Aorta (tissue), 5 donors: Measurements from ENCODE around the gene ZDHHC14. TPM values are rescaled to one million over a fixed set of nuclear protein-coding genes. Genes with fewer than 3 reads are reported as not detected.

Source experiments
- ATAC-seq: fragments of 200-7000 bp; cut with Tn5 transposase; one replicate; pipeline ENCODE4 v1.9.1; 2022; ENCODE audit warnings: moderate library complexity; ENCODE audit not compliant: low FRiP score
- DNase-seq, 2 donors: peaks; one replicate each; pipeline ENCODE4 v3.0.0-alpha.2; 2020
- H3K27ac ChIP-seq, 2 donors: one replicate each; pipeline ENCODE4 v1.5.1; 2013; ENCODE audit warnings: low read length in 2 of 2, mild to moderate bottlenecking in 2 of 2, moderate library complexity in 2 of 2, control low read depth in 1 of 2, inconsistent platforms in 1 of 2, low read depth in 1 of 2
- H3K27me3 ChIP-seq, 2 donors: one replicate each; pipeline ENCODE4 v1.6.1; 2013; ENCODE audit warnings: control low read depth in 1 of 2, low read length in 1 of 2, mild to moderate bottlenecking in 1 of 2, moderate library complexity in 1 of 2; ENCODE audit not compliant: insufficient read depth in 2 of 2, control insufficient read depth in 1 of 2
- H3K36me3 ChIP-seq, 2 donors: one replicate each; pipeline ENCODE4 v1.6.1; 2013; ENCODE audit warnings: control low read depth in 1 of 2, low read length in 1 of 2, mild to moderate bottlenecking in 1 of 2; ENCODE audit not compliant: insufficient read depth in 2 of 2, control insufficient read depth in 1 of 2
- H3K4me1 ChIP-seq, 2 donors: one replicate each; pipeline ENCODE4 v1.6.1; 2013; ENCODE audit warnings: low read length in 2 of 2, control low read depth in 1 of 2, mild to moderate bottlenecking in 1 of 2, moderate library complexity in 1 of 2; ENCODE audit not compliant: insufficient read depth in 2 of 2, control insufficient read depth in 1 of 2
- H3K4me3 ChIP-seq, 2 donors: one replicate each; pipeline ENCODE4 v1.5.1; 2013; ENCODE audit warnings: low read length in 2 of 2, control low read depth in 1 of 2, mild to moderate bottlenecking in 1 of 2
- H3K9me3 ChIP-seq: one replicate; pipeline ENCODE4 v1.6.1; 2013; ENCODE audit warnings: mild to moderate bottlenecking, low read length; ENCODE audit not compliant: control insufficient read depth
- WGBS, 2 donors: extraction: QIAGEN DNeasy Blood & Tissue Kit; methylation state at CpG; one replicate each; pipeline ENCODE4 v1.1.7; 2013; 5-methylcytosine and 5-hydroxymethylcytosine counted together
- intact Hi-C, 2 donors: fragments of 100-400 bp; cut with DNase I; formaldehyde crosslinking; loops; one replicate each; pipeline versions ENCODE4 v1.14.2 to v1.15.0; 2022
- polyA plus RNA-seq, 2 donors: library from polyadenylated mRNA; stranded (reverse); fragments of 200-250 nt; gene quantifications; one replicate each; pipeline ENCODE4 v1.2.3, GENCODE V29; 2013
- total RNA-seq, 2 donors: library from RNA; stranded (reverse); fragmentation: NEBNext Ultra II Directional; extraction: Animal tissue kit (Norgen Biotek cat#: 25700); gene quantifications; one replicate each; pipeline ENCODE4 v1.2.1, GENCODE V29; 2021
- donor health status: healthy with polysubstance abuse.
- donor health status: Bipolar disorder and iron deficiency.
- donor health status: DM: no; HTN: no; CAD: no.
- donor health status: DM: no; HTN: no; CAD: no.
- donor health status: DM: yes; HTN: yes; CAD: no.

The ZDHHC14 gene
- total and polyA plus RNA-seq, 4 donors = 2.8 to 17.8 (median 14.4) TPM

DNA sequence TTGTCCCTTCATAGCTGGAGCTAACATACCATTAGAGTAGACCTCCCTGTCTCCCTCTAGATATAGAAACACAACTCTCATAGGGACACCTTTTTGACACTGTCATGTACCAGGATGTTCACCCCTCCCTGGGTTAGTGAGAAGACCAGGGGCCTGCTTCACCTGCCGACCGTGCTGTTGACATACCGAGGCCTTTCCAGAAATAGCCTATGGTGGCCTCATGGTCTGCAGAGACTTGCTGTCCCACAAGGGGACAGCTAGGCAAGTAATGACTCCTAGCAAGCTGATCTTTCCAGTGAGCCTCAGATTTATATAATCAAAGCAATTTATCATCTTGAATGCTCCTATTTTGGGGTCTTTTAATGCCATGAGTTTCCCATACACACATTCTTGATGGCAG, 15.0 kb downstream of the ZDHHC14 start:
- Histone ChIP-seq H3K9me3 (no peaks in the 10 kb centered on the region), H3K27ac (no peak overlapping the region), H3K27me3 (no peaks in the 10 kb centered on the region), H3K4me3 (no peak overlapping the region), H3K4me1 (peaks cover 0 to 2% of the 10 kb centered on the region in 2 donors), H3K36me3 (no peaks in the 10 kb centered on the region)
- ATAC-seq = no peak
- intact Hi-C loops = no loop called here
- 45 to 51% methylated on average over 3 of the region's 3 CpGs for WGBS, 2 donors
- DNase-seq = no peak

DNA sequence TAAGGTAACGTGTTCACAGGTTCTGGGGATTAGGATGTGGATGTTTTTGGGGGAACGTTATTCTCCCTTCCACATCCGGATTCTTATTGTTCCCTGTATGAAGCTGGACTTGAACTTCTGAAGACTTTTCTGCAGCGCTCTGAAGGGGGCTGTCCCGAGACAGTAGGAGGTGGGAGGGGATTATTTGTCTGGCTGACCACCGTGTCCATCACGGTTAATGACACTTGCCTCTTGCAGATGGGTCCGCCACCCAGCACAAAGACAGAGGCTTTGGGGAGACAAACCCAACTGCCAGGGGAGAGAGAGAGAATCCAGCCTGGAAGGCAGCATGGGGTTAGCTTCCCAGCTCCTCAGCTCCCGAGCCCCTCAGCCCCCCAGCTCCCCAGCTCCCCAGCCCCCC, 16.7 kb downstream of the ZDHHC14 start:
- Histone ChIP-seq H3K27ac (no peak overlapping the region), H3K4me1 (peaks cover 0 to 2% of the 10 kb centered on the region in 2 donors), H3K27me3 (no peaks in the 10 kb centered on the region), H3K36me3 (no peaks in the 10 kb centered on the region), H3K9me3 (no peaks in the 10 kb centered on the region), H3K4me3 (no peak overlapping the region)
- intact Hi-C loops = no loop called here
- no peak for DNase-seq
- WGBS, 2 donors = 93% methylated on average over 9 of the region's 9 CpGs
- ATAC-seq = no peak

DNA sequence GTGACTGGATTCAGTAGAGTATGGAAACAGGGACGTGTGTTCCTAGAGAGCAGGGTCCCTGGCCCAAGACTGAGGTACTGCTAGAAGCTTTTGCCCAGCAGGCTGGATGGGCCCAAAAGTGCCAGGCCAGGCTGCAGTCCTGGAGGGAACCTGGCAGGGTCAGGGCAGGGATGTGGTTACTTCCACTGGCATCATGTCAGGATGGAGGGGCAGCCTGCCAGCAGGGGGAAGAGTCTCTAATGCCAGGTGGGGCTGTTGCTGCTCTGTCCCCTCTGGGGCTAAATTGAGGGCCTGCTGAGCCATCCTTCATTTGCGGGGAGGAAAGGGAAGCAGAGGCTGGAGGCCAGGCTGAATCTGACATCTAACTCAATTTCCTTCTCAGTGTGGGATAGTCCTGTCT, 17.2 kb downstream of the ZDHHC14 start:
- Histone ChIP-seq H3K4me1 (peaks cover 0 to 2% of the 10 kb centered on the region in 2 donors), H3K27ac (no peak overlapping the region)
- no peak for ATAC-seq

DNA sequence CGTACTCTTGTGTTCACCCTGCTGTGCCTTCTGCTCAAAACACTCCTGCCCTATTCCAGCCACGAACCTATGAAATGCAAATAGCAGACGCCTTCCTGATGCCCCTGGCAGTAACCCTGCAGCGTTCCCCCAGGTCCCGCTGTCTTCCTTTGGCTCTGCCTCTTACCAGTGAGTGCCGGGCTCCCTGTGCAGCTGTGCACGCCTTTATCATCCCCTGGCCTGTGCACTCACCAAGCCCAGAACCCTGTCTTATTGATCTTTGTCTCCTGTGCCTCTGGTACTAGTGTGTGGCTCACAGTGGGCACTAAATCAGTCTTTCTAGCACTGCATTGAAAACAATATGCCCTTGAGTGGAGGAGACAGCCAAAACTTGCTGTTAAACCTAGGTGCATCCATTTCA, 19.7 kb downstream of the ZDHHC14 start:
- Histone ChIP-seq H3K27ac (no peak overlapping the region), H3K4me3 (no peak overlapping the region), H3K9me3 (no peaks in the 10 kb centered on the region), H3K27me3 (no peaks in the 10 kb centered on the region), H3K36me3 (no peaks in the 10 kb centered on the region), H3K4me1 (no peaks in the 10 kb centered on the region)
- WGBS, 2 donors = 77 to 81% methylated on average over 7 of the region's 7 CpGs
- ATAC-seq = no peak
- no peak for DNase-seq
- intact Hi-C loops = no loop called here

More for the DNA sequence above, 17.2 kb downstream of the ZDHHC14 start:
- Histone ChIP-seq H3K27me3 (no peaks in the 10 kb centered on the region), H3K9me3 (no peaks in the 10 kb centered on the region), H3K36me3 (no peaks in the 10 kb centered on the region), H3K4me3 (no peak overlapping the region)
- intact Hi-C loops = no loop called here
- no peak for DNase-seq
- 46 to 75% methylated on average over 2 of the region's 2 CpGs for WGBS, 2 donors

DNA sequence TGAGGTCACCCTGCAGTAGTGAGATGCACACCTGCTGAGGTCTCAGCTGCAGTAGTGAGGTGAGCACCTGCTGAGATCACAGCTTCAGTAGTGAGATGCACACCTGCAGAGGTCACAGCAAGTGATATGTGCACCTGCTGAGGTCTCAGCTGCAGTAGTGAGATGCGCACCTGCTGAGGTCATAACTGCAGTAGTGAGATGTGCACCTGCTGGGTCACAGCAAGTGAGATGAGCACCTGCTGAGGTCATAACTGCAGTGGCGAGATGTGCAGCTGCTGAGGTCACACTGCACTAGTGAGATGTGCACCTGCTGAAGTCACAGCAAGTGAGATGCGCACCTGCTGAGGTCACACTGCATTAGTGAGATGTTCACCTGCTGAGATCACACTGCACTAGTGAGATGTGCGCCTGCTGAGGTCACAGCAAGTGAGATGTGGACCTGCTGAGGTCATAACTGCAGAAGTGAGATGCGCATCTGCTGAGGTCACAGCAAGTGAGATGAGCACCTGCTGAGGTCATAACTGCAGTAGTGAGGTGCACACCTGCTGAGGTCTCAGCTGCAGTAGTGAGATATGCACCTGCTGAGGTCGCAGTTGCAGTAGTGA, 20.8 kb downstream of the ZDHHC14 start:
- H3K9me3 ChIP-seq = no peaks in the 10 kb centered on the region
- 95 to 98% methylated on average over 6 of the region's 6 CpGs for WGBS, 2 donors
- no peak for DNase-seq
- H3K4me3 ChIP-seq = no peak overlapping the region
- no peak for ATAC-seq
- no peak overlapping the region for H3K27ac ChIP-seq
- intact Hi-C loops = no loop called here
- no peaks in the 10 kb centered on the region for H3K27me3 ChIP-seq
- no peaks in the 10 kb centered on the region for H3K36me3 ChIP-seq
- H3K4me1 ChIP-seq = no peaks in the 10 kb centered on the region

DNA sequence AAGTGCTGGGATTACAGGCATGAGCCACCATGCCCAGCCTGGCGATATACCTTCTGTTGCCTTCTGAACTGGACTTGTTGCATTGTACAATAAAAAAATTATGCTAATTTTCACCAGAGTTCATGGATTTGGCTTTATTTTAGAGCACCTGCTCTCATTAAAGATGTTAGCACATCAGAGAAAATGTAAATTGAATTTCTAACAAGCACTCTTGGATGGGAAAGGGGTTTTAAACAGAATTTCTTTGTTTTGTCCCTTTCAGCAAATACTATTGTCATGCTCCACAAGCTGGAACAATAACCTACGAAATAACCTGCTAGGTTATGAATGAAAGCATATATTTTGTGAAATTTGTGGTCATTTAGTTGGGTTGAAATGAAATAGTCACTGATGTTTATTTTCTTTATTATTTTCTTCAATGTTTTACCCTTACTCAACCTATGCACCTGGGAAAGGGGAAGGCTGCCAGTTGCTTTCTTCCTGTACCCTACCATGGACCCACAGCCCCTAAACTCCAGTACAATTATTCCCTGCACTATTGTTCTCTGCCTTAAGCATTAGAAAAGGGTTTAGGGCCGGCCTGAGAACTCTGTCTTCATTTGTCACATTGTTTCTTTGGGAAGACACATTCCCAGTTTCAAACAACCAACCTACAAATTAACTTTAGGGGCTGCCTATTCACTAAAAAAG, 22.2 kb downstream of the ZDHHC14 start:
- intact Hi-C loops = no loop called here
- Histone ChIP-seq H3K4me1 (no peaks in the 10 kb centered on the region), H3K4me3 (no peak overlapping the region), H3K27me3 (no peaks in the 10 kb centered on the region), H3K9me3 (no peaks in the 10 kb centered on the region), H3K36me3 (no peaks in the 10 kb centered on the region), H3K27ac (no peak overlapping the region)
- DNase-seq (no peak), ATAC-seq (no peak)
- WGBS, 2 donors = 94 to 99% methylated on average over 3 of the region's 3 CpGs

DNA sequence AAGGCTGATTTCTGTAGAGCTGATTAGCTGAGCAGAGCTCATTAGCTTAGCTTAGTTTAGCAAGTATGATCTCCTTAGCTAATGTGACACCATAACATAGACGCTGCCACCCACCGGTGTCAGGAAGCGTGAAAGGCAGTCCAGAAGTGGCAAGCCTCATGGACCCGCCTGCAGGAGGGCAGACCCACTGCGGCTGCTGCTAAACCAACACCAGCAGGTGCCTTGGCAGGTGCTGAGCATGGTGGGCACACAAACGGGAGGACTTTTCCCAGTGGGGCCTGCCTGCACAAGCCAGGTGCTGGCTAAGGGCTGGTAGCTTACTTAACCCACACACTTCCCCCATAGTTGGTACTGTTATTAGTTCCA, 22.7 kb downstream of the ZDHHC14 start:
- Histone ChIP-seq H3K36me3 (no peaks in the 10 kb centered on the region), H3K27ac (no peak overlapping the region), H3K9me3 (no peaks in the 10 kb centered on the region), H3K27me3 (no peaks in the 10 kb centered on the region), H3K4me1 (no peaks in the 10 kb centered on the region), H3K4me3 (no peak overlapping the region)
- ATAC-seq = no peak
- 87 to 90% methylated on average over 6 of the region's 6 CpGs for WGBS, 2 donors
- intact Hi-C loops = no loop called here
- no peak for DNase-seq

DNA sequence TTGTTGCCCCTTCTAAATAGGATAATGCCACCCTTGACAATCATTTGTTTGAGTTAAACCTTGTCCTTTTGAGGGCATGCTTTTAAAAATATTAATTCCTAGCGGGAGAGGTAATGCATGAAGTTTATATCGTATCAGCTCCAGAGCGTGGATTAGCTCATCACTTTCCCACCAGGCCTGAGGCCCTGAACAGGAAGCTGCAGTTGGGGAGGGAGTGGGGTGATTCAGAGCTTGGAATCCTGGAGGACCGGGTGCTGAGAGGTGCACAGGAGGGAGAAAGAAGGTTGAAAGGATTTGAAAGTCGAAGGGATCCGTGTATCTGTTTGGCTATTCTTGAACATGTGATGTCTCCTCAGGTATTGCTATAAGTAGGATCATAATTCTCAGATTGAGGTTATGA, 25.0 kb downstream of the ZDHHC14 start:
- Histone ChIP-seq H3K4me1 (no peaks in the 10 kb centered on the region), H3K9me3 (no peaks in the 10 kb centered on the region), H3K4me3 (no peak overlapping the region), H3K36me3 (no peaks in the 10 kb centered on the region), H3K27ac (no peak overlapping the region), H3K27me3 (no peaks in the 10 kb centered on the region)
- 35 to 53% methylated on average over 6 of the region's 6 CpGs for WGBS, 2 donors
- ATAC-seq = no peak
- intact Hi-C loops = no loop called here
- no peak for DNase-seq

DNA sequence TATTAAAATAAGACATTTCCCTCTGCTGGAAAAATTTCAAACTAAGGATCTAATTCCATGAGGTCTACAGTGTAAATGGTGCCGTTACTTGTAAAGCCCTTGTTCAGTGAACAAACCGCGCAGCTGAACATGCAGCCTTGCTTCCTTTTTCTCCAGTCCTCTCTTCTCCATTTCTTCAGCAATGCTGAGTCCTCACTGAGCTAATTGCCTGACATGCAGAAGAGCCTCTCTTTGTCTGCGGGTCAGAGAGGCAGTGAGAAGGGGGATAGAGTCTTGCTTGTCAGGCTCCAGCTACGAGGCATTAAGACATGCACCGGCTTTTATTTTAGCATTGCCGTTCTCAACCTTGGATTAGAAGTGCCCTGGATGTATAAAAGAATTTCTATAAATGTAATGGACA, 25.7 kb downstream of the ZDHHC14 start:
- Histone ChIP-seq H3K4me3 (no peak overlapping the region), H3K27me3 (no peaks in the 10 kb centered on the region), H3K36me3 (no peaks in the 10 kb centered on the region), H3K27ac (no peak overlapping the region), H3K4me1 (no peaks in the 10 kb centered on the region), H3K9me3 (no peaks in the 10 kb centered on the region)
- no peak for ATAC-seq
- WGBS, 2 donors = 83 to 88% methylated on average over 7 of the region's 7 CpGs
- DNase-seq = no peak
- intact Hi-C loops = no loop called here
